Measurements from ENCODE around the gene MPZL1. TPM values are rescaled to one million over a fixed set of nuclear protein-coding genes. Genes with fewer than 3 reads are reported as not detected.

MPZL1 gene
- total and polyA plus RNA-seq, 2 of the 8 experiments (the other 6 are each of a cell fraction or from before 2014, with no cell fraction given): 37.8 to 120 TPM

- no peaks in the 10 kb centered on the region for H3K27me3 ChIP-seq (replicated peaks in 1 of 4; ENCODE audit: control insufficient read depth in 3 of 4, extremely low read depth in 1 of 4, insufficient read depth in 3 of 4, low read length in 3 of 4)
- H4K8ac ChIP-seq (ENCODE audit: extremely low read depth, insufficient read depth, low read length): no peak overlapping the region
- peaks cover 10 to 14% of the 10 kb centered on the region in 2 experiments for H4K20me1 ChIP-seq (replicated peaks in 1 of 2; ENCODE audit: control insufficient read depth in 1 of 2, insufficient read depth in 2 of 2, low read length in 2 of 2)
- FAIRE-seq: no peak
- no peak overlapping the region for H3K27ac ChIP-seq (ENCODE audit: low read depth, low read length)
- H3K4me3 ChIP-seq (ENCODE audit: extremely low read depth in 1 of 4, insufficient read depth in 2 of 4, low read depth in 3 of 4, low read length in 4 of 4): peak overlapping the region; percentile 81 to 97 (median 88)
- no peak overlapping the region for H2BK5ac ChIP-seq (ENCODE audit: low read depth, low read length)
- no peak overlapping the region for H2BK12ac ChIP-seq (ENCODE audit: low read depth, low read length)
- H3K4me1 ChIP-seq (replicated peaks in 1 of 4; ENCODE audit: control insufficient read depth in 3 of 4, insufficient read depth in 4 of 4, low read length in 3 of 4): peaks cover 3 to 4% (median 3%) of the 10 kb centered on the region in 4 experiments; a peak in 3 of 7 replicates
- no peak overlapping the region for H4K91ac ChIP-seq (replicated peaks; ENCODE audit: insufficient read length, low read length)
- H3K18ac ChIP-seq (ENCODE audit: extremely low read depth, low read length): no peak overlapping the region
- no peak overlapping the region for H2BK20ac ChIP-seq (ENCODE audit: low read length)
- H3K23ac ChIP-seq (ENCODE audit: insufficient read length): no peak overlapping the region
- no peak overlapping the region for H3K14ac ChIP-seq (ENCODE audit: insufficient read length)
- 0 out of 8 replicates have a peak, but pooled peaks cover 0 to 4% (median 0%) of the 10 kb centered on the region in 4 experiments for H3K36me3 ChIP-seq (ENCODE audit: control insufficient read depth in 2 of 4, insufficient read depth in 4 of 4, low read length in 3 of 4)
- peaks cover 3 to 52% of the 10 kb centered on the region in 2 experiments; a peak in 3 of 4 replicates for H3K79me2 ChIP-seq (ENCODE audit: control insufficient read depth in 1 of 2, insufficient read depth in 2 of 2, low read length in 2 of 2)
- H3K4me2 ChIP-seq (ENCODE audit: insufficient read depth in 1 of 2, low read depth in 2 of 2, low read length in 2 of 2): peak overlapping the region; percentile 75 to 84
- no peak overlapping the region for H2AFZ ChIP-seq (ENCODE audit: low read length)
- H3K9ac ChIP-seq (replicated peaks in 1 of 4; ENCODE audit: extremely low read depth in 1 of 4, low read depth in 3 of 4, low read length in 3 of 4): peak overlapping the region; percentile 35 to 71 (median 56); a peak in 6 of 7 replicates
- H3K23me2 ChIP-seq (ENCODE audit: low read depth, low read length): no peaks in the 10 kb centered on the region
- CTCF ChIA-PET (ENCODE audit: partially characterized antibody): interaction anchor here (1.0 to 2.0 kb wide), 4 partner anchors 8 to 362 kb away, joined by 3 to 4 read pairs (median 3); no protein-coding TSS in a partner anchor
- no peak overlapping the region for H2BK120ac ChIP-seq (replicated peaks; ENCODE audit: low read depth, low read length)
- no peak overlapping the region for H3K4ac ChIP-seq (replicated peaks; ENCODE audit: insufficient read length, low read depth, low read length)
- H2BK15ac ChIP-seq (ENCODE audit: low read length): no peak overlapping the region
- DNase-seq (ENCODE audit: low read depth in 1 of 2, low spot score in 2 of 2): no peak
- POLR2A ChIA-PET (ENCODE audit: partially characterized antibody): no interaction called here
- H3K9me3 ChIP-seq (ENCODE audit: insufficient read depth in 2 of 2, low read depth in 1 of 2, low read length in 1 of 2): no peaks in the 10 kb centered on the region
- H2AK5ac ChIP-seq (ENCODE audit: low read depth, low read length): no peak overlapping the region
- 39% methylated on average over 4 of the region's 4 CpGs; no CpG with 5 or more reads in 1 of the 2 experiments for WGBS, 2 experiments (ENCODE audit: extremely low coverage in 1 of 2, insufficient coverage in 1 of 2, insufficient read length in 1 of 2, insufficient replicate concordance in 2 of 2, low coverage in 1 of 2, low lambda C conversion rate in 2 of 2, missing lambda C conversion rate in 1 of 2)
- peaks cover 9% of the 10 kb centered on the region; the same call in 1 of the 2 replicates for H3K79me1 ChIP-seq (ENCODE audit: low read depth, low read length)
- no peak overlapping the region for H4K5ac ChIP-seq (ENCODE audit: insufficient read length, low read depth, low read length)
- no peak overlapping the region for H3K56ac ChIP-seq (replicated peaks; ENCODE audit: insufficient read length, low read depth, low read length)
- no peak for TF ChIP-seq JUN (IDR thresholded peaks at IDR 0.05; ENCODE audit: low read depth, low read length)
- TF ChIP-seq SP1 (IDR thresholded peaks at IDR 0.05; ENCODE audit: low read depth, low read length): no peak
- TF ChIP-seq NRF1 (IDR thresholded peaks at IDR 0.05; ENCODE audit: low read depth, low read length): no peak
- no peak for TF ChIP-seq MAX (IDR thresholded peaks at IDR 0.05)
- TF ChIP-seq JUND (IDR thresholded peaks at IDR 0.05; ENCODE audit: low read length): no peak
These were observed 1.1 kb downstream of the MPZL1 start for GRCh38 chr1:167722870-167723251.
